Germinal center (tissue), 1 donor: ENCODE data around the gene SAPCD2.

Source experiments
- DNase-seq: peaks from one replicate; pipeline ENCODE4 v3.0.0; 2012; ENCODE audit warnings: mixed read lengths, low spot score

The SAPCD2 gene

DNA sequence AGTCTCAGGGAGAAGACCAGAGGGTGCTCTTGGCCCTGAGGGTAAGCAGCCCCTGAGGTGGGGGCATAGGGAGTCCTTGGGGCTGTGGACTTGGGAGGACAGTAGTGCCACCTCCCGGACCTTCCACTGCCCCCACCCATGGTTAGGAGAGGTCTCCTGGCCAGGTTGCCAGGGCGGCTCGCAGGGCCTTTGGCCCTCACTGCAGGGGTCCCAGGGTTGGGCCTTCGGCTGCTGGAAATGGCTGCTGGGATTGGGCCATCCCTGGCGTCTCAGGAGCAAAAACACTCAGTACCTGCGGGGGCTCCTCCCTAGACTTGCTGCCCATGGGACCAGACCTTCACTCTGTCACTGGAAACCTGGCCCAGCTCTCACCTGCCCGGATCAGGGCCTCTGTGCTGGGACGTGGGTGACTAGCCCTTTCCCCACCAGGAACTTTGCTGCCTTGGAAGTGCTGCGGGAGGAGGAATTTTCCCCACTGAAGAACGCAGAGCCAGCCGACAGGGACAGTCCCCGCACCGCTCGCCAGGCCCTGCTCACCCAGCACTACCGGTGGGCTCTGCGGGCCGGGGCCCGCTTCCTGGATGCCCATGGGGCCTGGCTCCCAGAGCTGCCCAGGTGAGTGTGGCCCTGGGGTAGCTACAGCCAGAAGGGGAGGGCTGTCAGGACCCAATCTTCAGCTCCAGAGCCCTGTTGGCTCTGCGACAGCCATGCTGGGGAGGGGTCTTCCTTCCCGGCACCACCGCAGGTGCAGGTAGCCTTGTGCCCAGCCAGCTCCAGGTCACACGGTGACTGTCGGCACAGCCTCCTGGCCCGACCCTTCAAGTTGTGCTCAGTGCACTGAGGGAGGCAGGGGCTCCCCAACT is 10.1 kb upstream of the SAPCD2 start:
- DNase-seq = no peak

DNA sequence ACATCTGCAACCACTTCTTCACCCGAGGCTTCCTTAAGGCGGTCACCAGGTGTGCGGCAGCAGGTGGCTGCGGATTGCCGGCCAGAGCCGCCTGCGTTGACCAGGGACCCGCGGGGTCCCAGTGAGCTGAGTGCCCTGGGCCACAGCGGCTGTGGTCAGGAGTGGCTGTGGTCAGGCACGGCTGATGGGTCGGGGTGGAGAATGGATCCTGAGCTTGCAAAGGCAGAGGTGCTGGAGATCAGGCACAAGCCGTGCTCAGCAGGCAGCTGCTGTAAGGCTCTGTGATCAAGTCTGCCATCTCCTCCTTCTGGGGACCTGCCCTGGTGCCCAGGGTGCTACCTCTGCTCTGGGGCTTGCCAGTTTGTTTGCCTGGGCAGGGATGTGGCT is 9.0 kb upstream of the SAPCD2 start:
- no peak for DNase-seq

DNA sequence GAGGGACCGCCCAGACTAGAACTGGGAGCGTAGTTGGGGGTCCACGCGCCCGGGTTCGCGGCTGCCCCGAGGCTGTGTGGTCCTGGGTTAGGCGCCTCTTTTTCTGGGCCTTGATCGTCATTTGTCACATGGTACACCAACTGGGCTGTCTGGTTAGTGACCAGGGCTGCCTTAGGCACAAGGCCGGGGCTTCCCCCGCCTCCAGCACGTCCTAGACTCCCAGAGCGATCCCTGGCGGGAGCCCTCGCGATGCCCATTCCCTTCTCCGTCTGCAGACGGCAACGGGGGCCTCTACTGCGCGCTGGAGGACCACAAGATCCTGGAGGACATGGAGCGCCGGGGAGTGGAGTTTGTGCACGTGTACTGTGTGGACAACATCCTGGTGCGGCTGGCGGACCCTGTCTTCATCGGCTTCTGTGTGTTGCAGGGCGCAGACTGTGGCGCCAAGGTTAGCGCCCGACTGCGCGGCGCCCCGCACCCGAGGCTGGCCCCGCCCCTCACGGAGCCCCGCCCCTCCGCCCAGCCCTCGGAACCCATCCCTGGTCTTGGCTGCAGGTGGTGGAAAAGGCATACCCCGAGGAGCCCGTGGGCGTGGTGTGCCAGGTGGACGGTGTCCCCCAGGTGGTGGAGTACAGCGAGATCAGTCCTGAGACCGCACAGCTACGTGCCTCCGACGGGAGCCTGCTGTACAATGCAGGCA is 8.5 kb upstream of the SAPCD2 start:
- no peak for DNase-seq

DNA sequence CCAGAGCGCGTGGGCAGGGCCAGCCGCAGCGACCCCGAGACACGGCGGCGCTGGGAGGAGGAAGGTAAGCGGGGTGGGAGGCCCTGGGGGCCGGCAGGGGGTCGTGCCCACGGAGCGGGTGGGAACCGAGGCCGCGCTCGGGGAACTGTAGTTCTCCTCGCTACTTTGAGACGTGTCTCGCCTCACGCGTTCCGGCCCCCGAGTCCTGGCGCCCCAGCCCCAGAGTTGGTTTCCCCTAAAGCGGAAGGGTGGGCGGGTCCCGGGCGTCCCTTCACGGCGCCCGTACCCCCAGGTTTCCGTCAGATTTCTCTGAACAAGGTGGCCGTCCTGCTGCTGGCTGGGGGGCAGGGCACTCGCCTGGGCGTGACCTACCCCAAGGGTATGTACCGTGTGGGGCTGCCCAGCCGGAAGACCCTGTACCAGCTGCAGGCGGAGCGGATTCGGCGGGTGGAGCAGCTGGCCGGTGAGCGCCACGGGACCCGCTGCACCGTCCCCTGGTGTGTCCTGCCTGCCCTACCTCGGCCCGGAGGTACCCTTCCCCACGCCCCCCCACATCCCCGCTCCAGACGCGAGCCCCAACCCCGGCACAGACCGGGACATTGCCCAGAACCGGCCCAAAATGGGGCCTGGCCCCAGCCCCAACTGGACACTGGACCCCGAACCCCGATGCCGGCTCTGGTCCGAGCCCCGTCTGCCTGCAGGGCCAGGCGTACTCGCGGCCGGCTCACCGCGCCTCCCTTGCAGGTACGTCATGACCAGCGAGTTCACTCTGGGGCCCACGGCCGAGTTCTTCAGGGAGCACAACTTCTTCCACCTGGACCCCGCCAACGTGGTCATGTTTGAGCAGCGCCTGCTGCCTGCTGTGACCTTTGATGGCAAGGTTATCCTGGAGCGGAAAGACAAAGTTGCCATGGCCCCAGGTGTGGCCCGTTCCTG is 7.7 kb upstream of the SAPCD2 start:
- peak; percentile 24 for DNase-seq

DNA sequence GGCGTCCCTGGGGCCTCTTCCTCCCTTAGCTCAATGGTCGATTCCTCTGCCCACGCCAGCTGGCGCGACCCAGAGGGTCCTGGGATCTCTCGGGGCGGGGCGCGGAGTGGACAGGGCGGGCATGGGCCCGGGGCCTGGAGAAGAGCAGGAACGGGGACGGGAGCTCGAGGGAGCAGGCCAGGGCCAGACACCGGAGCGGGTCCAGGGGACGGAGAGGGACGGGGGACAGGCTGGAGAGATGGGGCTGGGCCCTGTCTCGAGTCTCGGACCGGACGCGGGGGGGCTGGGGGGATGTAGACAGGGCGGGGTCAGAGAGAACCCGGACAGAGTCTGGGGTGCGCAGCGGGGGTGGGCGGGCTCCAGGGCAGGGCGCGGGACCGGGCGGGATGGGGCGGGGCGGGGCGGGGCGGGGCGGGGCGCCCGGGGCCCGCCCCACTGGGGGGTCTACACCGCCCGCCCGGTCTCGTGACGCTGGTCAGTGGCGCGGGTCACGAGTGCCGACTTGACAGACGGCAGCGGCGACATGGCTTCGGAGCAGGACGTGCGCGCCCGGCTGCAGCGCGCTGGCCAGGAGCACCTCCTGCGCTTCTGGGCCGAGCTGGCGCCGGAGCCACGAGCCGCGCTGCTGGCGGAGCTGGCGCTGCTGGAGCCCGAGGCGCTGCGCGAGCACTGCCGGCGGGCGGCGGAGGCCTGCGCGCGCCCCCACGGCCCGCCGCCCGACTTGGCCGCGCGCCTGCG is 6.8 kb upstream of the SAPCD2 start, which contains the start of gene UAP1L1:
TSS of gene UAP1L1 (plus strand) at position 508 of the 738 bp plus-strand sequence. CDS start at position 524, 16 bp downstream.
- peak; percentile 75 for DNase-seq

DNA sequence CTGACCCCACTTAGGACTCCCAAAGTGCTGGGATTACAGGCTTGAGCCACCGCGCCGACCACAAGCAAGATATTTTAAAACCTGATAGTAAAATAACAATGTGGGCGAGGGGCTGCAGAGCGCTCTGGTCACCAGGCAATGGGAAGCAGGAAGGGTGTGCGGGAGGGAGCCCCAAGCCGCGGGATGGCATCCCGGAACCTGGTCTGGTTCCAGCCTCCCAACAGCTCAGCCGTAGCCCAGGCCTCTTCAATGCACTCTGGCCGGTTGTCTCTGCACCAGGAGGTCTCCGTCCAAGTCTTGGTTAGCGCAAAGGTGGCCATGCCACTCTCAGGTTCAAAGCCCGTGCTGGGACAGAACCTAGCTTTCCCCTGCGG is 6.3 kb upstream of the SAPCD2 start:
- no peak for DNase-seq

DNA sequence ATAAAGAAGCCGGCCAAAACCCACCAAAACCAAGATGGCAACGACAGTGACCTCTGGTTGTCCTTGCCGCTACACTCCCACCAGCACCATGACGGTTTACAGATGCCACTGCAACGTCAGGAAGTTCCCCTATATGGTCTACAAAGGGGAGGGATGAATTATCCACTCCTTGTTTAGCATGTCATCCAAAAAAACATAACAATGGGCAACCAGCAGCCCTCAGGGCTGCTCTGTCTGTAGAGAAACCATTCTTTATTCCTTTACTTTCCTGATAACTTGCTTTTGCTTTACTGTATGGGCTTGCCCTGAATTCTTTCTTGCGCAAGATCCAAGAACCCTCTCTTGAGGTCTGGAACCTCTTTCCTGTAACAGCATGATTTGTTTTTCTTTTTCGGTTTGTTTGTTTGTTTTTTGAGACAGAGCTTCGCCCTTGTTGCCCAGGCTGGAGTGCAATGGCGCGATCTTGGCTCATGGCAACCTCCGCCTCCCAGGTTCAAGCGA is 5.0 kb upstream of the SAPCD2 start:
- no peak for DNase-seq

DNA sequence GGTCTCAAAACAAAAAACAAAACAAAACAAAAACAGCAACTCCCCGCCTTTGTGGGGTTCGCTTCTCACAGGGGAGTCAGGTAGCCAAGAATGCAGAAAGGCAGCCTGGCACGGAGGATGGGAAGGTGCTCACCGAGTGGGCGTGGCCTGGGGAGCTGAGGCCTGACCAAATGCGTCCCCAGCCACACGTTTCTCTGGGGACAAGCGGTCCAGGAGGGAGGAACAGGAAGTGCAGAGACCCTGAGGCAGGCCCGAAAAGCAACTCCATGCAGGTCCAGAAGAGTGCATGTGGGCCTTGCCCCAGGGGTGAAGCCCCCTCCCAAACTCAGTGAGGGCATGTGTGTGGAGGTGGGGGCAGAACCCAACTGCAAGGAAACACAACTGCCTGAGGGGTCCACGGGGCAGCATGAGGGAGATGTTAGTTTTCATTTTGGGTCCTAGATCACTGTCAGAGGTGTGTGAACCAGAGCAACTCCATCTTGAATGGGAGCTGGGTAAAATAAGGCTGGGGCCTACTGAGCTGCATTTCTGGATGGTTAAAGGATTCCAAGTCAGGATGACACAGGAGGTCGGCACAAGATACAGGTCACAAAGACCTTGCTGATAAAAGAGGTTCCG is 4.4 kb upstream of the SAPCD2 start:
- DNase-seq = peak; percentile 59

DNA sequence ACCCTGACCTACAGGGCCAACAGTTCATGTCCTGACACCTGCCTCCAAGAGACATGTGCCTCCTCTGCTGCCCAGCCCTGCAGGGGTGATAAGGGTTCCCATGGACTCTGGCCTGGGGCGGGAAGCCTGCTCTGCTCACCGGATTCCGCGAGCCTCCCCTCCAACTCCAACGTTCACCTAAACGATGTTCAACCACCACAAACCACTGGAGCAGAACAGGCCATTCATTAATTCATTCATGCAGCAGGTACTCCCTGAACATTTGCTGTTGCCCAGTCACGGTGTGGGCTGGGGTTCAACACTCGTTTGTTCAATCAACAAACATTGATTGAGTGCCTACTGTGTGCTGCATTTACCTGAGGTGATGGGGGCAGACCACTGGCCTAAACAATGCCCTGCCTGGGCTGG is 3.6 kb upstream of the SAPCD2 start:
- no peak for DNase-seq

DNA sequence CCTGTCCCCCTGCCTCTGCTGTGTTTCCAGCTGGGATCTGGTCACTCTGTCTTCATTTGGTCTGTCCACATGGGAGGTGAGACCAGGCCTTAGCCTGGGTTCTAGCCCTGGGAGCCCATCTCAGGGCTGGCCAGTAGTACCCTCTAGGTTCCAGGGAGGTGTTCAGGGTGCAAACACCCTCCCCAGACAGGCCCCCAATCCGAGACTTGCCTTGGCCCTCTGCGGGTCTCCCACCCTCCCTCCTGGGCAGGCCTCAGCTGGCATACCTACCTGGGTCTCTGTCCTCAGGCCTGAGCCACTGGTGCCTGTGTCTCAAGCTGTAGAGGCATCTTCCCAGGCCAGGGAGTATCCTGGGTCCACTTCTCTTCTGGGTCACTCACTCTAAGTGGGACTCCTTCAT is 925 bp upstream of the SAPCD2 start:
- DNase-seq = no peak

DNA sequence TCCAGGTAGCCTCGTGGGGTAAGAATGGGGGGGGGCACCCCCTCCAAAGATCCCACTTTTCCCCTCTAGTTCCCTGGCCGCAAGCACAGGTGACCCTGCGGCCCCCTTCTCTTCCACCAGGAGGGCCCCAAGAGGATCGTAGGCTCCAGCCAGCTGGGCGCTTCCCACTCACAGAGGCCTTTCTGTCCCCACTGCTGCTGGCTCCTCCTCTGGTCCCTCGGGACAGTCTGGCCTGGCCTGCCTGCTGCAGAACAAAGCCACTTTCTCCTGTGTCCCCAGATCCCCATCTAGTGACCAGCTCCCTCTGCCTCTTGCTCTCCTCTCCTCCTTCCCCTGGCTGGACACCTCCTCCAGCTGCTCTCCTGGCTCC is 534 bp upstream of the SAPCD2 start:
- no peak for DNase-seq

DNA sequence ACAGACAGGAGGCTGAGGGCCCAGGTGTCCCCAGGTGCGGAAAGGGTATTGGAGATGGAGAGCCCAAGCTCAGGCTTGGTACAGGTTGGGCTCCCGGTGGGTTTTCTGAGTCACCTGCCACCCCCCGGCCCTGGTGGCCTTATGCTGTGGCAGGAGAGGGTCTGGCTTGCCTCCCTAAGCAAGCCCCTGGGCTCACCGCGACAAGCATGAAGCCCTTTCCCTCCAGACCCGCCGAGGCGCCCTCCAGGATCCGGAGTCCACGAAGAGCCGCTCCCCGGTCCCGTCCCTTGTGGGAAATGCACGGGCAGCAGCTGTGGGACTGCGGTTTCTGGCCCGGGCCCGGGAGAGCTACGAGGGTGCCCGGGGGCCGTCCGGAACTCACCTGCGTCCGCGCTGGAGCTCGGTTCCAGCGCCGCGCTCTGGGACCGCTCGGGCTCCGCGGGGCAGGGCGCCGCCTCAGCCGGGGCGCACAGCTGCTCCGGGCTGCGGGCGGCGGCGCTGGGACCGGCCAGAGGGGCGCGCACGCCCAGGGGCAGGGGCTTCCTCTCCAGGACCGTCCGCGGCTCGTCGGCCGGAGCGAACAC is 757 bp downstream of the SAPCD2 start:
- no peak for DNase-seq

DNA sequence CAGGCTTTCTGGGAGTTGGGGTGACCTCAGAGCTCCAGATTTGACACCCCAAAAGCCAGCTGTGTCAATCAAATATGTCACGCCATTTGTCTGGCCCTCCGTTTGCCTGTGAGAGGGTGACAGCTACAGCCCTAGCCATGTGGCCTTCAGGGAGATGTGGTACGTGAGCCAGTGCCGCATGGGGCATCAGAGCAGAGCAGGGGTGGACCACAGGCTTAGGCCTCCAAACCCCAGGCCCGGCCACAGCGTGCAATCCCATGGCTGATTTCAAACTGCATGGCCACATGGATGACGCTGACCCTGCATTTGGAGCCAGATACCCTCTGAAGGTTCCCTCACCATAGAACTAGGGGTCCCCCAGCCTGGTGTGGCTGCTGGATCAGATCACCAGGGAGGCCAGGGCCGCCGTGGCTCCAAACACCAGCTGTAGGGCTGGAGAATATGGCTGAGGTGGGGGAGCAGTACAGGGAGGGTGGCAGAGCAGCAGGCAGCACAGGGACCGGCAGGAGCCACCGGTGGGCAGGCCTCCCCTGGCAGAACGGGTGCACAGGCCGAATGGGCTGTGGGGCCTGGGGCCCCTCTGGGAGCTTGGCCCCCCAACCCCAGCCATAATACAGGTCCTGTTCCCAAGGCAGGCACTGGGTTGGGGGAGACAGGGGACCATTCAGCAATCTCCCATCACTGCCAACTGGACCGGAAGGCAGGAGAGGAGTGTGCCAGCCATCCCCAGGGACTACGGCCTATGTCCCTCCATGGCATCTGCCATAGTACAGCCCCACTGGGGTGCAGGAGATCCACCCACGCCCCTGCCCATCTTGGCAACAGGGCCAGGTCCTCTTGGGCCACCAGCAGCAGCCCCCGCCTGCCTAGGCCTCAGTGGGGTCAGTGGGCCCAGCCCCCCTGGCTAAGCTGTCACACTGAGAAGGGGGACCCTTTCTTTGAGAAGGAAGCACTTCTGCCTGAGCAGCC is 1.5 kb downstream of the SAPCD2 start:
- no peak for DNase-seq

DNA sequence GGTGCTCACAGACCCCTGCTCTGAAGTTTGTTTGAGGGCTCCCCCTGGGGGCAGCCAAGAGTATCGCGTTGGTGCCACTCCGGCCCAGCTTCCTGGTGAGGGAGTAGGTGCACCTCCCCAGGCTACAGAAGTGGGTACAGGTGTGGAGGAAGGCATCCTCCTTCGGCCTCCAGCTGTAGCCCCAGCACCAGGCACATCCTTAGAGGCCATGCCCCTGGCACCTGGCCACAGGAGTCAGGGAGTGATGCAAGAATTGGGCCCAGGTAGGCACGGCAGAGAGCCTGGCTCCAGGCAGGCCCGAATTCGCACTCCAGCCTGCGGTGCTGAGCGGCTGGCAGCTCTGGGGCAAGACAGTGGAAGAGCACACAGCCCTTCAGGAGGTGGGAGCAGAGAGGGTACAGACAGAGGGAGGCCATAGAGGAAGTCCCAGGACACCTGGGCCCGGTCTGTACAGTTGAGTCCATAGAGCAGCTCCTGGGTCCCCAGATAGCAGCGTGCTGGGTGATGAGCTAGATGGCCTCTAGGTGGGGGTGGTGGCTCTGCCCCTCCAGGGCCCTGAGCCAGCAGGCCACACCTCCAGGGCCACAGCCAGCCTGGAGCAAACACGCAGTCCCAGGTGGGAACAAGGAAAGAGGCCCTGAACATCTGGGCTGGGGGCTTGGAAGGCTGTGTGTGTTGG is 2.4 kb downstream of the SAPCD2 start:
- DNase-seq = peak; percentile 89

DNA sequence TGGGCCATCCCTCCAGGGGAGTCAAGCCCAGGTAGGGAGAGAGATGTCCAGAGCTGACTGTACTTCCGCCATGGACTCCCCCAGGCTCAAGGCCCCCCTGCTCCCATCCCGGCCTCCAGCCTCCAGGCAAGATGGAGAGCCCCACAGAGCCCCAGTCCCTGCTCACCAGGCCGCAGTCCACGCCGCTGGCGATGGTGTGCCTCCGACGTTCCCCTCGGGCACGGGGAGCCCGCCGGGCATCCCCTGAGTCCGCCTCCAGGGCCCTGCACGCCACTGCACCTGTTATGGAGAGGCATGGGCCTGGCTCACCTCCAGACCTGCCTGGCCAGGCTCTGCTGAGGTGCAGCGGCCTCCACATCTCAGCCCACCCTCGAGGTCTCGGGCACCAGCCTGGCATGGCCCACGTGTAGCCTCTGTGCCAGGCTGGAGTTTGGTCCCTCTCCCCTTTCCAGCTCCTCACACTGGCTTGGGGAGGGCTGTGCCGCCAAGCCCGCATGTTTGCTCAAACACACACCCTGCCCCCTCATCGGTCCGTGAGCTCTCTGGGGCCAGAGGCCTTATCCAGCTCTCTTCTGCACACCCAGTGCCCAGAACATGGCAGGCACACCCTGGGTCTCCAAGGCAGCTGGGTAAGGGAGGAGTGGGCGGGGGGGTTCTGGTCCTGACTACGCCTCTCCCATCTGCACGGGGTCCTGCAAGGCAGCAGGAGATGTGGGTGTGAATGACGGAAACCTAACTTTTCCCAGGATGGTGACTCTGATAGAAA is 4.1 kb downstream of the SAPCD2 start:
- DNase-seq = no peak

DNA sequence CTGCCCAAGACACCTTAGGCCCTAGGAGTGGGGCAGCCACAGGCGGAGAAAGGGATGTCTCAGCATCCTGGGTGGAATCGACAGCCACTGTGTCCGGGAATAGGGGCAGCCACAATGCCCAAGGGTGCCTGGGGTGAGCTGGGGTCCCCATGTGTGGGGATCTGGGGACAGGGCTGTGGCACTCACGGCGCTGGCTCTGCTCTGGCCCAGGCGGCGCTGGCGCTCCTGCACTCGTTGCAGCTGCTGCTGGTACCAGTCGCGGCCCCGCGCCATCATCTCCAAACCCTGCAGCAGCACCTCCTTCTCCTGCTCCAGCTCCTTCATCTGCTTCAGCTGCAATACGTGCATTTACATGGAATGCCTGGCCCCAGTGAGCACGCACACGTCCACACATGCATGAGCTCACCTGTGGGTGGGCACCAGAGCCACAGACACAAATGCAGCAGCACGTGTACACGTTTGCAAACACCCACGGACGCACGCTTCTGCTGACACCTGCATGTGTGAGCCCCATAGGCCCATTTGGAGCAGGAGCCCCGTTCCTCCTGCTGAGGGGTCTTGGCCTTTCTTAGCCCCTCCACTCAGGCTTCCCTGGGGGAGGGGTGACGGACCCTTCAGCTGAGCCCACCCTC is 4.9 kb downstream of the SAPCD2 start:
- no peak for DNase-seq

DNA sequence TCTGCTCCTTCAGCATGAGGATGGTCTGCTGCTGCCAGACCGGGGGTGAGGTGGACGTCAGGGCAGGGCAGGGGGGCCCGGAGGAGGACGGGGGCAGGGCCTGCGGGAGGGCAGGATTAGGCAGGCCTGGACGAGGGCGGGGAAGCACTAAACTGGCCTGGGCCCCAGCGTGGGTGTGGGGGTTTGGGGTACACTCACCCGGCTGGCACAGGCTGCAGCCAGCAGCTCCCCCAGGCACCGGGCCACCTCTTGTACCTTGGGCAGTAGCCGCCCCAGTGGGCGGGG is 5.5 kb downstream of the SAPCD2 start:
- no peak for DNase-seq
